SK-N-SH treated with all-trans-retinoic acid at 6 μM for 48 hours (cell line): Measurements from ENCODE around the gene DEPDC5.

ENCODE experiments used
- ATAC-seq: fragments of 200-7000 bp; cut with Tn5 transposase; 3 replicates; pipeline ENCODE4 v1.9.1; 2020; ENCODE audit warnings: mild to moderate bottlenecking, moderate library complexity
- ARNTL ChIP-seq: fragments of 450-650 bp; formaldehyde crosslinking; IDR thresholded peaks from 2 replicates; pipeline ENCODE4 v1.5.0; 2020; ENCODE audit warnings: low read depth, mild to moderate bottlenecking, moderate library complexity, borderline replicate concordance
- BACH2 ChIP-seq: fragments of 250-450 bp; sonication (Bioruptor Pico); IDR thresholded peaks from 2 replicates; pipeline ENCODE4 v1.9.0; 2021; ENCODE audit warnings: mild to moderate bottlenecking, borderline replicate concordance
- CSDC2 ChIP-seq: fragments of 250-450 bp; sonication (Bioruptor Pico); IDR thresholded peaks from 2 replicates; pipeline ENCODE4 v1.5.0; 2020; ENCODE audit warnings: mild to moderate bottlenecking, moderate library complexity
- ESRRG ChIP-seq: fragments of 250-450 bp; sonication (Bioruptor Pico); IDR thresholded peaks from 2 replicates; pipeline ENCODE4 v1.6.1; 2021; ENCODE audit warnings: mild to moderate bottlenecking
- GLIS3 ChIP-seq: fragments of 250-450 bp; sonication (Bioruptor Pico); IDR thresholded peaks from 2 replicates; pipeline ENCODE4 v1.5.0; 2020; ENCODE audit warnings: mild to moderate bottlenecking, moderate library complexity
- ISL1 ChIP-seq: fragments of 250-450 bp; sonication (Bioruptor Pico); IDR thresholded peaks from 2 replicates; pipeline ENCODE4 v2.1.2; 2022; ENCODE audit warnings: mild to moderate bottlenecking, moderate library complexity
- OSR1 ChIP-seq: fragments of 250-450 bp; sonication (Bioruptor Pico); IDR thresholded peaks from 2 replicates; pipeline ENCODE4 v1.8.0; 2022; ENCODE audit warnings: moderate library complexity, mild to moderate bottlenecking, inconsistent platforms
- PPARA ChIP-seq: fragments of 250-450 bp; sonication (Bioruptor Pico); IDR thresholded peaks from 2 replicates; pipeline ENCODE4 v1.5.0; 2020; ENCODE audit warnings: mild to moderate bottlenecking, borderline replicate concordance
- RARB ChIP-seq: fragments of 250-450 bp; sonication (Bioruptor Pico); IDR thresholded peaks from 2 replicates; pipeline ENCODE4 v1.8.0; 2021; ENCODE audit warnings: mild to moderate bottlenecking, moderate library complexity
- SNAI2 ChIP-seq: fragments of 250-450 bp; sonication (Bioruptor Pico); IDR thresholded peaks from 2 replicates; pipeline ENCODE4 v1.5.0; 2020; ENCODE audit warnings: mild to moderate bottlenecking, moderate library complexity
- TCF4 ChIP-seq: fragments of 250-450 bp; sonication (Bioruptor Pico); IDR thresholded peaks from 2 replicates; pipeline ENCODE4 v1.8.0; 2021; ENCODE audit warnings: mild to moderate bottlenecking, moderate library complexity, borderline replicate concordance
- TSHZ2 ChIP-seq: fragments of 250-450 bp; sonication (Bioruptor Pico); IDR thresholded peaks from 2 replicates; pipeline ENCODE4 v1.5.0; 2020; ENCODE audit warnings: mild to moderate bottlenecking, moderate library complexity
- ZC3H10 ChIP-seq: fragments of 250-450 bp; sonication (Bioruptor Pico); IDR thresholded peaks from 2 replicates; pipeline ENCODE4 v1.5.1; 2021; ENCODE audit warnings: mild to moderate bottlenecking, moderate library complexity
- ZFP3 ChIP-seq: fragments of 250-450 bp; sonication (Bioruptor Pico); IDR thresholded peaks from 2 replicates; pipeline ENCODE4 v1.5.0; 2020; ENCODE audit warnings: mild to moderate bottlenecking, moderate library complexity
- ZFP30 ChIP-seq: fragments of 450-650 bp; formaldehyde crosslinking; IDR thresholded peaks from 2 replicates; pipeline ENCODE4 v1.5.0; 2022; ENCODE audit warnings: mild to moderate bottlenecking, moderate library complexity
- ZNF565 ChIP-seq: fragments of 450-650 bp; formaldehyde crosslinking; conservative IDR thresholded peaks from 2 replicates; pipeline ENCODE4 v1.5.0; 2020; ENCODE audit warnings: low read depth, mild to moderate bottlenecking, moderate library complexity
- ZNF70 ChIP-seq: fragments of 450-650 bp; formaldehyde crosslinking; IDR thresholded peaks from 2 replicates; pipeline ENCODE4 v1.5.0; 2020; ENCODE audit warnings: mild to moderate bottlenecking, moderate library complexity
- ZNF8 ChIP-seq: fragments of 450-650 bp; formaldehyde crosslinking; IDR thresholded peaks from 2 replicates; pipeline ENCODE4 v1.5.0; 2020; ENCODE audit warnings: mild to moderate bottlenecking, moderate library complexity
- TF ChIP-seq, protein P1 (sequence below): fragments of 250-450 bp; sonication (Bioruptor Pico); IDR thresholded peaks from 2 replicates; pipeline ENCODE4 v1.8.0; 2021; ENCODE audit warnings: low read depth, mild to moderate bottlenecking, moderate library complexity, borderline replicate concordance
- TF ChIP-seq, protein P2 (sequence below): fragments of 250-450 bp; sonication (Bioruptor Pico); IDR thresholded peaks from 2 replicates; pipeline ENCODE4 v1.5.1; 2021; ENCODE audit warnings: mild to moderate bottlenecking, moderate library complexity

The DEPDC5 gene

GRCh38 chr22:31920306-31920705 lies 166.5 kb downstream of the DEPDC5 start:
- TF ChIP-seq, protein P1, sequence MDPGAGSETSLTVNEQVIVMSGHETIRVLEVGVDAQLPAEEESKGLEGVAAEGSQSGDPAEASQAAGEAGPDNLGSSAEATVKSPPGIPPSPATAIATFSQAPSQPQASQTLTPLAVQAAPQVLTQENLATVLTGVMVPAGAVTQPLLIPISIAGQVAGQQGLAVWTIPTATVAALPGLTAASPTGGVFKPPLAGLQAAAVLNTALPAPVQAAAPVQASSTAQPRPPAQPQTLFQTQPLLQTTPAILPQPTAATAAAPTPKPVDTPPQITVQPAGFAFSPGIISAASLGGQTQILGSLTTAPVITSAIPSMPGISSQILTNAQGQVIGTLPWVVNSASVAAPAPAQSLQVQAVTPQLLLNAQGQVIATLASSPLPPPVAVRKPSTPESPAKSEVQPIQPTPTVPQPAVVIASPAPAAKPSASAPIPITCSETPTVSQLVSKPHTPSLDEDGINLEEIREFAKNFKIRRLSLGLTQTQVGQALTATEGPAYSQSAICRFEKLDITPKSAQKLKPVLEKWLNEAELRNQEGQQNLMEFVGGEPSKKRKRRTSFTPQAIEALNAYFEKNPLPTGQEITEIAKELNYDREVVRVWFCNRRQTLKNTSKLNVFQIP: no peak
- TF ChIP-seq, all 23 proteins: peak for 0
- ATAC-seq: no peak

DNA sequence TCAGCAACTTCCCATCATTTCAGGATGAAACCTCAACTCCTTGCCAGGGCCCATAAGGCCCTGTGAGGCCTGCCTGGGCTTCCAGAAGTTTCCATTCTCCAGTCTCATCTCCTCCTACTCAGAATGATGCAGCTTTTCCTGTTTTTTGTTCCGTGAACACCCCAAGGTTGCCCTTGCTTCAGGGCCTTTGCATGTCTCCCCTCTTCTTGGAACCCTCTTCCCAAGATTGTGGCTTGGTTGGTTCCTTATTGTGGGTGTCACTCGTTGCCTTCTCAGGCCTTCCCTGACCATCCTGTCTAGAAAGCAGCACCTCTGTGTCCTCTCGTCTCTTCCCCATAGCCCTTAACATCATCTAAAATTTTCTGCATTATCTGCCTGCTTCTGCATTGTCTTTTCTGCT lies 167.3 kb downstream of the DEPDC5 start:
- TF ChIP-seq CSDC2 (CRISPR knock-in tag) (no peak), PPARA (CRISPR knock-in tag) (no peak), TCF4 (CRISPR knock-in tag) (no peak), ZFP3 (CRISPR knock-in tag) (no peak), ESRRG (no peak), OSR1 (CRISPR knock-in tag) (no peak), ZFP30 (CRISPR knock-in tag) (no peak), BACH2 (no peak), RARB (CRISPR knock-in tag) (no peak), ARNTL (CRISPR knock-in tag) (no peak), SNAI2 (CRISPR knock-in tag) (no peak)
- TF ChIP-seq, all 23 proteins: peak for 0
- ATAC-seq: no peak

GRCh38 chr22:31922534-31922933 lies 168.7 kb downstream of the DEPDC5 start:
- ATAC-seq: no peak
- TF ChIP-seq ZFP30 (CRISPR knock-in tag) (no peak), GLIS3 (CRISPR knock-in tag) (no peak), PPARA (CRISPR knock-in tag) (no peak), RARB (CRISPR knock-in tag) (no peak), ZNF70 (CRISPR knock-in tag) (no peak), ZNF8 (no peak), ZC3H10 (CRISPR knock-in tag) (no peak)

- ATAC-seq: no peak
- no peak for TF ChIP-seq OSR1 (CRISPR knock-in tag)
- no peak for TF ChIP-seq TCF4 (CRISPR knock-in tag)
- no peak for TF ChIP-seq ZFP30 (CRISPR knock-in tag)
- no peak for TF ChIP-seq BACH2
- no peak for TF ChIP-seq PPARA (CRISPR knock-in tag)
- TF ChIP-seq ISL1 (CRISPR knock-in tag): no peak
- TF ChIP-seq SNAI2 (CRISPR knock-in tag): no peak
- no peak for TF ChIP-seq ESRRG
- no peak for TF ChIP-seq RARB (CRISPR knock-in tag)
- TF ChIP-seq, protein P1: no peak
- TF ChIP-seq ZNF565 (CRISPR knock-in tag): no peak
Observed at GRCh38 chr22:31923136-31923535, 169.3 kb downstream of the DEPDC5 start.

GRCh38 chr22:31923747-31924146 lies 169.9 kb downstream of the DEPDC5 start:
- ATAC-seq: no peak
- TF ChIP-seq ZFP30 (CRISPR knock-in tag) (no peak), ZNF565 (CRISPR knock-in tag) (no peak), BACH2 (no peak)
- TF ChIP-seq, all 23 proteins: peak for 0

DNA sequence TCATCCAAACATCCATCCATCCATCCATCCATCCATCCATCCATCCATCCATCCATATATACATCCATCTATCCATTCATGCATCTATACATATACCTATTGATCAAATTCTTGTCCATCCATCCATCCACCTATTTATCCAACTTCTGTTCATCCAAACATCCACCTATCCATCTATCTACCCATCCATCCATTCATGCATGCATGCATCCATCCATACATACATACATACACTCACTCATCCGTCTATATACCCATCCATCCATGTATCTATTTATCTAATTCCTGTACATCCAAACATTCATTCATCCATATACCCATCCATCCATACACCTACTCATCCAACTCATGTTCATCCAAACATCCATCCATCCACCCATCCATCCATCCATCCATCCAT lies 171.2 kb downstream of the DEPDC5 start:
- no peak for TF ChIP-seq ZFP30 (CRISPR knock-in tag)
- ATAC-seq: no peak

GRCh38 chr22:31926024-31926423 lies 172.2 kb downstream of the DEPDC5 start:
- TF ChIP-seq TSHZ2 (CRISPR knock-in tag) (no peak), ZNF565 (CRISPR knock-in tag) (no peak), ISL1 (CRISPR knock-in tag) (no peak), ESRRG (no peak), GLIS3 (CRISPR knock-in tag) (no peak), RARB (CRISPR knock-in tag) (no peak), PPARA (CRISPR knock-in tag) (no peak), CSDC2 (CRISPR knock-in tag) (no peak)
- TF ChIP-seq, protein P2, sequence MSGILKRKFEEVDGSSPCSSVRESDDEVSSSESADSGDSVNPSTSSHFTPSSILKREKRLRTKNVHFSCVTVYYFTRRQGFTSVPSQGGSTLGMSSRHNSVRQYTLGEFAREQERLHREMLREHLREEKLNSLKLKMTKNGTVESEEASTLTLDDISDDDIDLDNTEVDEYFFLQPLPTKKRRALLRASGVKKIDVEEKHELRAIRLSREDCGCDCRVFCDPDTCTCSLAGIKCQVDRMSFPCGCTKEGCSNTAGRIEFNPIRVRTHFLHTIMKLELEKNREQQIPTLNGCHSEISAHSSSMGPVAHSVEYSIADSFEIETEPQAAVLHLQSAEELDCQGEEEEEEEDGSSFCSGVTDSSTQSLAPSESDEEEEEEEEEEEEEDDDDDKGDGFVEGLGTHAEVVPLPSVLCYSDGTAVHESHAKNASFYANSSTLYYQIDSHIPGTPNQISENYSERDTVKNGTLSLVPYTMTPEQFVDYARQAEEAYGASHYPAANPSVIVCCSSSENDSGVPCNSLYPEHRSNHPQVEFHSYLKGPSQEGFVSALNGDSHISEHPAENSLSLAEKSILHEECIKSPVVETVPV (CRISPR knock-in tag): no peak
- TF ChIP-seq, all 23 proteins: peak for 0
- no peak for ATAC-seq
